Amygdala (tissue), 56 donors: Measurements from ENCODE around the gene ACACA.

Experiments
- DNase-seq, 56 donors: peaks; one replicate each; lab custom pipeline; 2025; lab: John Stamatoyannopoulos, UW

The ACACA gene

DNA sequence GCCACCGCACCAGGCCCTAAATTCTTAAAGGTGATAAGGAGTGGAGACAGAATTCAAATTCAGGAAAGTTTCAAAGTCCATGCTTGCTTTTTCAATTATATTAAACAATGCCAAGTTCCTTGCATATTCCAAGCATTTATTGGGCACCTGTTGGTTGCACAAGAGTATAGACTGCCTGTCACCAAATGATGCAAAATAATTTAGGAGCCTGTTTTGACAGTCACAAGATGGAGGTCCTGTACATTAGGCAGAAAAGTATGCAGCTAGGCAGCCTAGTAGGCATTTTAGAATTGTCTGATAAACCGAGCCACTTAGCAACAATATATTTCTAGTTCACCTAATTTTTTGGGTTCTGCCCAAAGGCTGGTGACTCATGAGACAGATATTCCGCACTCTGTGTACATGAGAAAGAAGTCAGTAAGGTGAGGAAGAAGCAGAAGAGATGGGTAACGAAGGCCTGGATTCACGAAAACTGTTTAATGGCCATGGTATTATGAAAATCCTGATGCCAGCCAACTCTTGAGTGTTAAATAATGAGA lies 7.3 kb downstream of the ACACA start:
- DNase-seq: no peak

DNA sequence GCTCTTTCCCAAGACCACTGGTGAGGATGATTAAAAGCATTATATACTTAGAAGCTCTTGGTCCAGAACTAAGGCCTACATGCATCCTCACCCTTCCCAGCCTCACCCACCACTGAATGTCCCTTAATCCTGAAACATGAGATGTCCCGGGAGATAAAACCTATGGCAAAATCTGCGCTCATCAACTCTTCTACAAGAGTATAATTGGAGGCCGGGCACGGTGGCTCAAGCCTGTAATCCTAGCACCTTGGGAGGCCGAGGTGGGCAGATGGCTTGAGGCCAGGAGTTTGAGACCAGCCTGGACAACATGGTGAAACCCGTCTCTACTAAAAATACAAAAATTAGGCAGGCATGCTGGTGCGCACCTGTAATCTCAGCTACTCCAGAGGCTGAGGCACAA lies 13.3 kb downstream of the ACACA start:
- no peak for DNase-seq

DNA sequence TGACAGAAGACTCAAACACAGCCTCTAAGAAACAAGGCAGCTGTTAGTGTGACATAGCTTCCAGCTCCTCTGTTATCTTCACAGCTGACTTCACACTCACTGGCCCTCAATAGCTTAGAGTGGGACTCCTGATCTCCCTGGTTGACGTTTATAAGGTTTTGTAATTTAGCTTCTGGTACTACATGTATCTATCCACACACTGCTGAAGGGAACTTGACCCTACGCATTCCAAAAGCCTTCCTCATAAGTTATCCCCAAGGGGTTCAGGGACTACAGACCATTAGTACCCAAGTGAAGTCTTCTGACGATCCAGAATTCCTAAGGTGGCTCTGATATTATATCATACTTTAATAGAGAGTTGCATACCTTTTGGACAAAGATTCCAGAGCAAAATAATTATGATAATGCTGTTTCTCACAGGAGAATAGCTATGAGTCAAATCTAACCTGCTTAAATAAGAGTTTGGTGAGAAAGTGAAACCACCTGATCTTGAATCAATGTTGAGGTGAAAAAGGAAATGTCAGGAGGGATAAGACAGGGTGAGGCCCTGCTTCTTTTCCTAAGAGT lies 14.5 kb downstream of the ACACA start:
- no peak for DNase-seq

DNA sequence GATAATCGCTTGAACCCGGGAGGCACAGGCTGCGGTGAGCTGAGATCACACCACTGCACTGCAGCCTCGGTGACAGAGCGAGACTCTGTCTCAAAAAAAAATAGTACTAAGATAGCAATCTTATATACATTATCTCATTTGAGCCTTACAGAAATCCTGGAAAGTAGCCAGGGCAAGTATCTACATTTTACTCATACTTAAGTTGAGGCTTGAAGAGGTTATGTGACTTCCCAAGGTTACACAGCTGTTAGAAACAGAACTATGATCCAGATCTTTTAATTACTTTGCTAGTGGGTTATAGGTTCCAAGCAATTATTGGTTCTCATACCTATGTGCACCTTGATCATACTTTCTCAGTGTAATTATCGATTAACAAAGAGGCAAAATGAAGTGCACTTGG lies 15.5 kb downstream of the ACACA start:
- DNase-seq: no peak

DNA sequence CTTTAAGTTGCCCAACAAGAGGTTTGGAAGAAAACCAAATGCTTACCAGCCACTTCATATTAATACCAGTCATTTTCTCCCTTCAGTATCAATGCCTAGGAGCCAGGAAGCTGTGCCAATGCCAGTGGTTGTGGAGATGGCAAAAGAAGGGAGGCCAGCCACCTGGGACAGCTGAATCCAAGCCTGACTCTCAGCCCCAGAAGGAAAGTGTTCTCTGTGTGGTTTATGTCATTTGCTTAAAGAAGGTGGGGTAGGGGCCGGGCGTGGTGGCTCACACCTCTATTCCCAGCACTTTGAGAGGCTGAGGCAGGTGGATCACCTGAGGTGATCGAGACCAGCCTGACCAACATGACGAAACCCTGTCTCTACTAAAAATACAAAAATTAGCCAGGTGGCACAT lies 17.5 kb downstream of the ACACA start:
- DNase-seq: no peak

DNA sequence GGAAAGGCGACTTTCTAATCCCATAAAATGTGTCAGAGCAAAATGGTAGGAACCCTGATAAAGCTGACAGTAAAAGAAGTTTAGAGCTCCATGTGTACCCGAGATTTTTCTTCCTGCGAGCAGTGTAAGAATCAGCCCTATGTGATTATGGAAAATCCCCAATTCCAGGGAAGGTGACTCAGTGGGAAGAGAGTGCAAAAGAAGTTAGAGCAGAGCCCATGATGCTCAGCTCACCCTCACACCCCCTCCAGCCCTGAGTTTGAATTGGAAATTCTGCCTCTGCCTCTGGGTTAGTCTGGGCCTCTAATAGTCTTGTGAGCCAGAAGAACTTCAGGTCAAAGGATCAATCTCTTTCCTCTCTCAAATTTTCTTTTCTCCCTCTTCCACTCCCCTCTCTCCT lies 18.4 kb downstream of the ACACA start:
- DNase-seq: no peak

DNA sequence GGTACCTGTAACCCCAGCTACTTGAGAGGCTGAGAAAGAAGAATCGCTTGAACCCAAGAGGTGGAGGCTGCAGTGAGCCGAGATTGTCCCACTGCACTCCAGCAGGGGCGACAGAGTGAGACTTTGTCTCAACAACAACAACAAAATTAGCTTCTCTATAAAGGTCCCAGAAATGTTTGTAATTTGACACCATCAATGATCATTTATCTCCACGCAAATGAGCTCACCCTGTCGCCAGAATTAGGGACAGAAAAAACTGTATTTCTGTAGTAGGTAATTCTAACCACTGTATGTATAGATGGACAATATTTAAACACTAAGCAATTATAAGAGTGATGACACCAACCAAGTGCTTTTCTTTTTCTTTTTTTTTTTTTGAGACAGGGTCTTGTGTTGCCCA lies 20.2 kb downstream of the ACACA start:
- no peak for DNase-seq

DNA sequence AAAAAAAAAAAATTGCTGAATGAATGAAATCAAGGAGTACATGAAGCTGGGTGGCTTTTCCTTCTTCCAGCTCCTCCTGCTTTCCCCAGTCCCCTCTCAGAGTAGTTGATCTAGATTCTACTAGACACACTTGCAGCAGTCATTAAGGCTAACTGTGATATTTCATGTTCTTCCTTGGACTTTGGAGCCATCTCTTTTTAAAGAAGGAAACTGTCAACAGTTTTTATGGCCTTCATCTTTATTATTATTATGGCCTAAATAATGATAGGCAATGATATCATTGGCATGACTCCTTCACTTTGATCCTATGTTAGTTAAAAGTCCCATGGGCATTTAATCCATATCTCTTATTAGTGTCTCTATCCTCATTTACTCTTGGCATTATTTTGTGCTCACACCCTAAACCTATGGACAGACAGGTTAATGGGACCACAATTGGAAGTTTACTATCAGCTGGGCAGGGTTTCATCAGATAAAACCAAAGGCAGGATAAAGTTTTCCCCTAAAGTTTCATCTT lies 21.1 kb downstream of the ACACA start:
- no peak for DNase-seq

DNA sequence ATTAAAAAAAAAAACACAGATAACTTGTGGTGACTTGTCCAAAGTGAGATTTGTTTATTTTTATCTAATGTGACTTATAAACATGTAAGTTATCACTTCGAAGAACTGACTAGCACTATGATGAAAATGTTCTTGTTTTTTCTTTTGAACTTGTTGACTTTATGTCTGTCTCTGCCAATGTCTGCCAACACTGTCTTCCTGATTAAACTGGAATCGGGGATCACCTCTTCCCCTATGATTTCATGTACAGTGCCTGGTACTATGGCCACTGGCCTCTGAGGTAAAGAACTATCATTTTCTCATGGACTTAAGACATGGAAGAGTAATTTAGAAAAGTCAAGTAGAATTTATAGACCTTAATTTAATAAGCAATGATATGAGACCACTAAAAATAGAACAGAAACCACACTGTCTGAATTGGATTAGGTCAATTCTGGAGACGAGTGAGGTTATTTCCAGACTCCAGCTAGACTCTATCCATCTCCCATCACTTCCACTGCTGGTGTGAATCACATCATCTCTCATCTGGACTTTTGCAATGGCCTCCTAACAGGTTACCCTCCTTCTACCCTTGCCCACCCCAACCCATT lies 22.0 kb downstream of the ACACA start:
- no peak for DNase-seq

DNA sequence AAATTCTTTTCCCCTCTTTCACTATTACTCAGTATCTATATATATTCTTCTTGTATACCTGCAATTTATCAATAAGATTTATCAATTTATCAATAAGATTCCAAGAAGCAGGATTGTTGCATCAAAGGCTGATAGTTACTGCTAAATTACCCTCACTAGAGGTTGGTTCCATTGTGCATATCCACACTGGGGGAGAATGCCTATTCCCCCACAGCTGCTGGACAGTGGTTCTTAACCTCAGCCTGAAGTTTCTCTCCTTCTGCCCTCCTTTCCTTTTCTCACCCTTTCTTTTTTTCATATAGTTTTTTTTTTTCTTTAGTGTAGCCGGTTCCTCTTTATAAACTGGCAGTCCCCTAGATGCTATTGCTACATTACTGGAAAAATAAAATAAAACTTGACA lies 24.6 kb downstream of the ACACA start:
- DNase-seq: no peak

DNA sequence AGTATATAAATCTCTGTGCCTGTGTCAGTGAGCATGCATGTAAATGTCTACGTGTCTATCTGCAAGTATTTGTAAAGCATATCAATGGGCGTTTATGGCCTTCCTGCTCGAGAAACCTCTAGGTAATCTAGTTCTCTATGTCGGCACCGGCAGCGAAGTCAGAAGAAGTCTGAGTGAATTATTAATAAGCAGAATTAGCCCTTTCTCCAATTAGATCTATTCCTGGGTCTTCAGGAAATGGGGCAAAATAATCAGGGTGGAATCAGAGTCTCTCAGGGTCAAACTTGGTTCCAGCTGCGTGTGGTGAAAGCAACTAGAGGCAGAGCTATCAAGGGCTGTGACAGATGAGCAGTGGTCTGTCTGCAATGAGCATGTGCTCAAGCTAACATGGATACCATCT lies 30.9 kb downstream of the ACACA start, which contains the start of gene C17orf78:
C17orf78 (plus strand) TSS at position 280 of the 400 bp plus-strand sequence; CDS start at position 388, 108 bp downstream.
- DNase-seq: no peak

DNA sequence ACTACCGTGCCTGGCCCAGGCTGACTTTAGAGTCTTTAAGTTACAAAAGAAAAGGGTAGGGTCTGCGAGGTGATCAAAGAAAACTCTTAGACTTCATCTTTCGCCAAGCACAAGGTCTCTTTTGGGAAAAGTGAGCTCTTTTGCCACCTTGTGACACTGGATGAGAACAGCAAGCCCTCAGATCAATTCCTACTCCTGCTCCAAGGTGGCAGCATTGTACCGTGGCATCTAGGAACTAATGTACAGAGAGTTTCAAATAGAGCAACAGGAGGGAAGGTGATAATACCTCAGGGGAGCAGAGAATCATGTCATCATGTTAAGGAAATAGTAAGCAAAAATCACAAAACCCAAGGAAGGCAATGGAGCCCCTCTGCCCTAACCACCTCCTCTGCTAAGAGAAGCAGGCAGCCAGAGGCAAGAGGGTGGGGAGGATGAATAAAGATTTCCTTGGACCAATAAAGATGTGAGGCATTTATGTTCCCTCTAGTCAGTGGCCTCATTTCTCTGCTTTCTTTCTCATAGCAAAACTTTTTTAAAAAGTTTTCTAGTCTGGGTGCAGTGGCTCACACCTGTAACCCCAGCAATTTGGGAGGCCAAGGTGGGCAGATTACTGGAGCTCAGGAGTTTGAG lies 33.0 kb downstream of the ACACA start:
- DNase-seq: peak in 45 of 56 donors; percentile 1 to 75 (median 19)

DNA sequence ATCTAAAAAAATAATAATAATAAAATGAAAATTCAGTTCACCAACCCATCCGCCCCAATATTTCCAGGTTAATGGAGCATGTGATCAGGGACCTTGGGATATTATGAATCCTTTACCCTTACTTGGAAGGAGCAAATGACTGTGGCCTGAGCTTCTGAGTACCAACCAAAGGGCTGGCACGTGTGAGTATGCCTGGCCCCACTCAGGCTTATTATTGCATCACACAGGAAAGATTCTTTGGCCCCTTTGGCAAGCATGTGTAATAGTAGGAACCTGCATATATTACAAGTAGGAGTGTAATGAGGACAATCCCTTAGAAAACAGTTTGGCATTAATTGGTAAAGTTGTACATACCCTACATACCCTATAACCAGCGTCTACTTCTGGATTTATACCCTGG lies 38.1 kb downstream of the ACACA start:
- DNase-seq: no peak

DNA sequence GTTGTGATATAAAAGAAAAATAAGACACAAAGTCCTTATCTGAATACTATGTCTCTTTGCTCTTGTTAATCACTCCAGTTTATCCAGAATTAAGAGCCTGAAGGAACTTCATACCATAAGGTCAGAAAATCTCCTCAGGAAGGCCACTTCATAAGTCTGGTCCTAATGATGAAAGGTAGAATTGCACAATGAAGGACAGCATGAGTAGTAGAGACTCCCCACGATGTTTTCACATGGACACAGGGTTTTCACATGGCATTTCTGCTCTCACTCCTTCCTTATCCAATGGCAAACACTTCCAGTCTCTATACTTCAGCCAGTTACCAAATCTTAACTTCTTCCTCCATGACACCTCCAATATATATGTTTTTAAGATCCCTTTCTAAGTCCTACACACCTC lies 41.0 kb downstream of the ACACA start:
- DNase-seq: no peak

DNA sequence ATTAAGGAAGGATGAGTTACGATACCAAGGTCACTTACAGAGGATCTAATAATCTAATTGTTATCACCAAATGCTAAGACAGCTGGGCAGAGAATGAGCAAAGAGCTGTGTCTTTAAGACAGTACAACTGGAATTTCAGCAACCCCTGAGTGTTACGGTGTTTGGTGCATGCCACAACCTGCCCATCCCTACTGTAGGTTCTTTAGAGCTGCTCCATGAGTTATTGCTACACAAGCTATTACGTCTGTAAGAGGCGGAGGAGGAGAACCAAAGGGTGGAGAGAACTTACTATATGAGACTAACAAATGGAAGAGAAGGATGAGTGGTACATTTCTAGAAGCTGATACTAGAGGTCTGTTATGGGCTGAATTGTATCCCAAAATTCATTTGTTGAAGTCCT lies 45.1 kb downstream of the ACACA start:
- no peak for DNase-seq

DNA sequence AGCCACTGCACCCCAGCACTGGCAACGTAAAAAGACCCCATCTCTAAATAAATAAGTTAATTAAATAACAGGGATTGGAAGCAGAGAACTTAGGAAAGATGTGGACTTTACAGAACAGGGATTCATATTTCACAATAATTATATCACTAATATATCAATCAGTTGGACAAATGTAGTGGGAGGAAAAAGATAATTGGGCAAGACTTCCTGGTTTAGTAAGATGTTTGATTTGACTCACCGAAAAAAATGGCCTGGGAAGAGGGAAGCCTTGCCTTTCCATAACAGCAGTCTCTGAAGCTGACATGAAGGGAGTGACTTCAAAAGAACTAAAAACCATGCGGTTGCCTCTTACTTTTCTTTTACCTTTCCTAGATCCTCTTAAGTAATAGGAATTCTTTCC lies 46.0 kb downstream of the ACACA start:
- DNase-seq: no peak

DNA sequence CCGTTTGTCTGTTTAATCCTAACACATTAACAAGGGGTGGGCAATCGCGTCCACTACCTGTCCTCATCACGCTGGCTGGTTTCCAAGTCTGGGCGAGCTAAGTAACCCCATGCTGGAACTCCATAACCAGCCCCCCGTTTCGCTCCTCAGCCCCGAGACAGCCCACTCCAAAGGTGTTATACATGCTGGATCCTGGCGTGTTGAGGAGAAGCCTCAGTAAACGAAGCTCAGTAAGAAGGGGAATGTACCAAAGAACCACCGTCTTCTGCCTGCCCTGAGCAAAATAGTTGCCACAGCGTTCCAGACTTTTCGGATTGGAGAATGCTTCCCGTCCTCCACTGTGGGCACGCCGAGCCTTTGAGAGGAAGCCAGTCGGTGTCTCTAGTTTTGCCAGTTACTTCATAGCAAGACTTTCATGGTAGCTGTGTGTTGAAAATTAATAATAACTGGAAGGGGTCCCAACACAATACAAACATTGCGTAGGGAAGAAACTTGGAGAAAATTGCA lies 46.9 kb downstream of the ACACA start:
- peak in 14 of 56 donors; percentile 17 to 90 (median 42) for DNase-seq

DNA sequence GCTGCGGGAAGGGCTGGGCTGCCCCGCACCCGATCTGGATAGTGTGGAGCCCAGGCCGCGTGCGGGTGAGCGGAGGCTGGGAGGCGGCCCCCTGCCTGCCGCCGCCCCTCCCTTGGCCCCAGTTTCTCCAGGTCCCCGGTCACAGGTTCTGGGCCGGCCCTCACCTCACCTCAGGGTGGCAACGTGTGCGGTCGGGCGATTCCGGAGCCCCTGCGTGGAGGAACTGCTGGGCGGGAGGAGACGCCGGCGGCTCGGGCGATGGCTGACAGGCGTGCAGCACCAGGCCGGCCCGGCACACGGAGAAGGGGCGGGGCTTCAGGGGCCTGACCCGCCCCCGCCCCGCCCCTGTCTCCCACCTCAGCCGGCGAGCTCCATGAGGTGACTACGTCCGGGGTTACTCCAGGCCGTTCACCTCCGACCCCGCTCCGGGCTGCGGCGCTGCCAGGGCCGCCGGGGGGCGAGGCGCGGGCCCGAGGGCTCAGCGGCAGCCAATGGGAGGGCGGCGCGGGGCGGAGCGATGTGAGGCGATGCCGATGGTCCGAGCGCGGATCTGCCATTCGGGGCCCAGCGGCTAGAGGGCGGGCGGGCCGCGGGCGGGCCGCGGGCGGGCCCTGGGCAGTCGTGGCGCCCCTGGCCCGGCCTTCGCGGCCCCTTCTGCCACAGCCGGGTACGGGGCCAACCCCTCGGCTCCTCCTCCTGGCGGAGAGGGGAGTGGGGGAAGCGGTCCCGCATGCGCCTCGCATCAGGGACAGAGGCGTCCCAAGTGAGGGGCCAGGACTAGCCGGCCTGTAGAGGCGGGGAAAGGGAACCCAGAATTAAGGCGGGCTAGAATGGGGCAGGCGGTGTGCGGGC lies 47.6 kb downstream of the ACACA start:
- DNase-seq: peak; percentile 52 to 97 (median 89)

DNA sequence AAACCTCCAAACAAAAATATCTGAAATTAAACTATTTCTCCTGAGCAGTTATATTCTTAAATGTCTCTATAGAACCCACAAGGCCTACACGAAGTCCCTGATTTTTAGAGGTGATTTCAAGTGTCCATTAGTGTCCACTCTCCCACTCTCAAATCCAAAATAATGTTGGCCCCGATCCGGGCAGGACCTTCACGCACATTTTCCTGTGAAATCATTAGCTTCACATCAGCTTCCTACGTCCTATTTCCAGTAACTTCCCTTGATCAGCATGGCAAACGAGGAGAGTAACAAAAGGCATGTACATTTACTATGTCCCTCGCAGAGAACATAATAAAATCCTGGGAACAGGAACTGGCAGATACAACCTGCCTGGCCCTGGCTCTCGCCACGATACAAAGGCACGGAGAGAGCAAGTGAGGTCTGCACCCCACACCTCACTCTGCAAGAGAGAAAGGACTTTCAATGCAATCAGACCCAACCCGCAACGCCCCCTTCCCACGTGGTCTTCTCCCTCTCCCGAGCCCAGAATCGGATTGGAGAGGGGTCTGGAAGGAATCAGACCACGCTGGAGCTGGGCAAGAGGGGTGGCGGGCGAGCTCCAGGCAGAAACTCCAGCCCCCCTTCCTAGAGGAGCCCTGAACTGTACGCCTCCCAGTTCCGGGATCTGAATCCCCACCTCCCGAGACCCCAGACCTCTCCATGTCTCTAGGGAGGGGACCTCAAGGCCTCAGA lies 48.4 kb downstream of the ACACA start:
- DNase-seq: peak in 52 of 56 donors; percentile 10 to 69 (median 47)
